ENCODE measurements around the gene RGS7.

The RGS7 gene

GRCh38 chr1:241138248-241138647 lies 218.8 kb downstream of the RGS7 start:
- no peak for DNase-seq
- Histone ChIP-seq H3K36me3 (no peaks in the 10 kb centered on the region), H3K4me1 (no peaks in the 10 kb centered on the region), H3K9me3 (no peaks in the 10 kb centered on the region), H3K27me3 (no peaks in the 10 kb centered on the region), H3K4me3 (ENCODE audit: low read depth, low read length) (no peak overlapping the region)
- TF ChIP-seq, protein P1, sequence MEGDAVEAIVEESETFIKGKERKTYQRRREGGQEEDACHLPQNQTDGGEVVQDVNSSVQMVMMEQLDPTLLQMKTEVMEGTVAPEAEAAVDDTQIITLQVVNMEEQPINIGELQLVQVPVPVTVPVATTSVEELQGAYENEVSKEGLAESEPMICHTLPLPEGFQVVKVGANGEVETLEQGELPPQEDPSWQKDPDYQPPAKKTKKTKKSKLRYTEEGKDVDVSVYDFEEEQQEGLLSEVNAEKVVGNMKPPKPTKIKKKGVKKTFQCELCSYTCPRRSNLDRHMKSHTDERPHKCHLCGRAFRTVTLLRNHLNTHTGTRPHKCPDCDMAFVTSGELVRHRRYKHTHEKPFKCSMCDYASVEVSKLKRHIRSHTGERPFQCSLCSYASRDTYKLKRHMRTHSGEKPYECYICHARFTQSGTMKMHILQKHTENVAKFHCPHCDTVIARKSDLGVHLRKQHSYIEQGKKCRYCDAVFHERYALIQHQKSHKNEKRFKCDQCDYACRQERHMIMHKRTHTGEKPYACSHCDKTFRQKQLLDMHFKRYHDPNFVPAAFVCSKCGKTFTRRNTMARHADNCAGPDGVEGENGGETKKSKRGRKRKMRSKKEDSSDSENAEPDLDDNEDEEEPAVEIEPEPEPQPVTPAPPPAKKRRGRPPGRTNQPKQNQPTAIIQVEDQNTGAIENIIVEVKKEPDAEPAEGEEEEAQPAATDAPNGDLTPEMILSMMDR (IDR thresholded peaks at IDR 0.05; ENCODE audit: low read depth, low read length) = no peak

DNA sequence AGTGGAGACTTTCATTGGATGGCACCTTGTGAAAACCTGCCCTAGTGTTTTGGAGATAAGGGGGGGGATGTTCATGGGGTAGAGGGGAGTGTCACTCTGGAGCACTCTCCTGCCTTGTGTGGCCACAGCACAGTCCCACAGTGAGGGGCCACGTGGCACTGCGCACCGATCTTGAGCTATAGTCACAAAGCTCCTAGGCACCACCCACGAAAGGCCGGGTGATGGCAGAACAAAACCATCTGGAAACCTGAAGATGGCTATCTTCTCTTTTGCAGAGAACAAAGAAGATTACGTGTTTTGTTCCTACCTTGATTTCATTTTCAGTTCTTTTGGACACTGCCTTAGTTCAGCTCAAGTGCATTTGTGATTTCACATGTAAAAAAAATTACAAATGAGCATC lies 220.6 kb downstream of the RGS7 start:
- no peak for DNase-seq
- TF ChIP-seq, protein P1 (IDR thresholded peaks at IDR 0.05; ENCODE audit: low read depth, low read length) = no peak
- H3K36me3 ChIP-seq = no peaks in the 10 kb centered on the region
- H3K27me3 ChIP-seq = no peaks in the 10 kb centered on the region
- H3K9me3 ChIP-seq = no peaks in the 10 kb centered on the region
- H3K4me1 ChIP-seq = no peaks in the 10 kb centered on the region
- H3K4me3 ChIP-seq (ENCODE audit: low read depth, low read length) = no peak overlapping the region

GRCh38 chr1:241131636-241132194 lies 225.3 kb downstream of the RGS7 start:
- no peaks in the 10 kb centered on the region for H3K36me3 ChIP-seq
- TF ChIP-seq, protein P1 (IDR thresholded peaks at IDR 0.05; ENCODE audit: low read depth, low read length) = no peak
- DNase-seq = no peak
- no peak overlapping the region for H3K4me3 ChIP-seq (ENCODE audit: low read depth, low read length)
- H3K4me1 ChIP-seq = no peaks in the 10 kb centered on the region
- H3K9me3 ChIP-seq = no peaks in the 10 kb centered on the region
- no peaks in the 10 kb centered on the region for H3K27me3 ChIP-seq

DNA sequence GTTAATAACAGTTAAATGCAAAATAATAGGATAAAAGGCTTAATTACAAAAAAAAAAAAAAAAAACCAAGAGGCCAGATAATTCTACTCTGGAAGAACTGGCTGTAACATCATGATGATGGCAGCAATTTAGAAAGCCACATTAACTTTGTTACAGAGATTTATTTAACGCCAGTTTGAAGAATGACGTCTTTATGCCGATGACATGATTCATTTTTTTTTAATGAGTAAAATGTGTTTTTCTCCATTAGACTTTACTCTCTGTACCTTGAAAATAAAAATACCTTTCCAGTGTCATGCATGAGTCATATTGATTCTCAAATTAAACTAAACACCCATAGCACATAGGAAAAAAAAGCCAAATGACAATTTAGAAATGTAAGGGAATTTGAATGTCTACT lies 226.1 kb downstream of the RGS7 start:
- no peaks in the 10 kb centered on the region for H3K27me3 ChIP-seq
- H3K9me3 ChIP-seq = no peaks in the 10 kb centered on the region
- no peak overlapping the region for H3K4me3 ChIP-seq (ENCODE audit: low read depth, low read length)
- no peak for DNase-seq
- TF ChIP-seq, protein P1 (IDR thresholded peaks at IDR 0.05; ENCODE audit: low read depth, low read length) = no peak
- no peaks in the 10 kb centered on the region for H3K36me3 ChIP-seq
- no peaks in the 10 kb centered on the region for H3K4me1 ChIP-seq

DNA sequence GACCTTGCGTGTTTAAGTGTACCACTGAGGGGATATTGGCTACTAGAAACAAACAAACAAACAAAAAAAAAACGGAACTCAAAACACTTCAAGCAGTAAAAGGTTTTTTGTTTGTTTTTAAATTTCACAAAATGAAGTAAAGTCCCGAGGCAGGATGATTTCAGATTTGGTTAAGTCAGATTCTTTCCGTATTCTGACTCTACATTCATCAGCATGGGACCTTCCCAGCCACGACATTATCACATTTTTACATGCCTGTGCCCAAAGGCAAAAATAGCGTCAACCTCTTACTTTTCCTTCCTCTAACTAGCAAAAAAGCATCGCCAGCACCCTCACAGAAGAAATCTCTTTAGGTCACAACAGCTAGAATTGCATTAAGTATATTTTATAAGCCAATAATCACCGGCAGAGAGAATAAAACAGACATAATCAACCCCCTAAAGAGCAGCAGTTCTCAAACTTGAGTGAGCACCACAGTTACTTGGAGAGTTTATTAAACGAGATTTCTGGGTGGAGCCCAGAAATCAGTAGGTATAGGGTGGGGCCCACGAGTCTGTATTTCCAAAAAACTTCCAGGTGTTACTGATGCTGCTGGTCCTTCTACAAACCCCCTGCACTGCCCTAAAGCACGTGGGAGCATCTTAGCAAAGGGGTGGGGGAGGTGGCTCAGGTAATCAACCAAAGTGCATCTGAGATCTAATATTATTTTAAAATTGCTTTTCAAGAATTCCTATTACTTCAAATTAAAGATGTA lies 227.6 kb downstream of the RGS7 start:
- Histone ChIP-seq H3K27me3 (no peaks in the 10 kb centered on the region), H3K4me3 (ENCODE audit: low read depth, low read length) (no peak overlapping the region), H3K4me1 (no peaks in the 10 kb centered on the region), H3K9me3 (no peaks in the 10 kb centered on the region), H3K36me3 (no peaks in the 10 kb centered on the region)
- TF ChIP-seq, protein P1 (IDR thresholded peaks at IDR 0.05; ENCODE audit: low read depth, low read length) = no peak
- DNase-seq = no peak

DNA sequence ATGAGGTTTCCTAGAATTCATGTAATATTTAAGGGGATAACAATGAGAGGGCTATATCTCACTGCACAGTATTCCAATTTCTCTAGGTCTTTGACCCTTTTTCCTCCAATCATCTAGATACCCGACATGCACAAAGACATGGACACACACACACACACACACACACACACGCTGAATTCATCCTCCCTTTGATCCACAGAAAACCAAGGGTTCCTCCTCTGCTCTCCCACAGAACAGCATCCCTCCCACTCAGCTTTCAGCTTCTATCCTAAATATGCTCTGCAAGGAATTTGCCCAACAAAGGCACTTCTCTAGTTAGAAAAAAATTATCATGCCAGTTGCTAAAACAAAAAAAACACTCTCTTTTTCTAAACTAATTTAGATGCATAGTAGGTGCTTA lies 231.7 kb downstream of the RGS7 start:
- no peaks in the 10 kb centered on the region for H3K27me3 ChIP-seq

More for the DNA sequence above, 231.7 kb downstream of the RGS7 start:
- no peak for DNase-seq
- H3K4me1 ChIP-seq = no peaks in the 10 kb centered on the region
- no peaks in the 10 kb centered on the region for H3K9me3 ChIP-seq
- TF ChIP-seq, protein P1 (IDR thresholded peaks at IDR 0.05; ENCODE audit: low read depth, low read length) = no peak
- H3K4me3 ChIP-seq (ENCODE audit: low read depth, low read length) = no peak overlapping the region
- H3K36me3 ChIP-seq = no peaks in the 10 kb centered on the region
